ENCODE results near the gene CXXC5. TPM values are rescaled to one million over a fixed set of nuclear protein-coding genes. Genes with fewer than 3 reads are reported as not detected.

Gene CXXC5
- total RNA-seq, 1 donor from 2014 or later: 151 TPM

GRCh38 chr5:139630855-139631254 lies 17.3 kb upstream of the CXXC5 start:
- H3K4me1 ChIP-seq (ENCODE audit: insufficient read depth, low read length): peaks cover 9% of the 10 kb centered on the region
- H3K27ac ChIP-seq (ENCODE audit: low read depth, low read length): no peak overlapping the region
- no peak overlapping the region for H3K4me3 Mint-ChIP-seq (ENCODE audit: unreplicated experiment)
- peaks cover 11% of the 10 kb centered on the region for H3K36me3 Mint-ChIP-seq (ENCODE audit: low read depth, unreplicated experiment)
- peaks cover 11% of the 10 kb centered on the region for H4K20me1 ChIP-seq (ENCODE audit: insufficient read depth, low read length)
- no peak overlapping the region for H3K4me3 ChIP-seq (ENCODE audit: insufficient read depth, low read depth, low read length)
- peaks cover 18% of the 10 kb centered on the region for H3K4me1 Mint-ChIP-seq (ENCODE audit: low read depth, unreplicated experiment)
- no peaks in the 10 kb centered on the region for H3K27me3 Mint-ChIP-seq (ENCODE audit: low read depth, unreplicated experiment)
- H3K36me3 ChIP-seq (ENCODE audit: insufficient read depth, low read length): peaks cover 30% of the 10 kb centered on the region
- H2AFZ ChIP-seq (ENCODE audit: low read depth, low read length): no peak overlapping the region
- no peak for DNase-seq (ENCODE audit: low read depth)
- H3K9me3 ChIP-seq (ENCODE audit: insufficient read depth, low read depth, low read length): no peaks in the 10 kb centered on the region
- no peak overlapping the region for H3K9ac ChIP-seq (ENCODE audit: low read length)
- no peak overlapping the region for H3K4me2 ChIP-seq (ENCODE audit: low read length)
- H3K9me3 Mint-ChIP-seq (ENCODE audit: unreplicated experiment): no peaks in the 10 kb centered on the region
- no peaks in the 10 kb centered on the region for H3K27me3 ChIP-seq (ENCODE audit: insufficient read depth, low read length)
- TF ChIP-seq EZH2 (IDR thresholded peaks at IDR 0.05; ENCODE audit: insufficient read depth, low read length): no peak
- TF ChIP-seq, protein P1, sequence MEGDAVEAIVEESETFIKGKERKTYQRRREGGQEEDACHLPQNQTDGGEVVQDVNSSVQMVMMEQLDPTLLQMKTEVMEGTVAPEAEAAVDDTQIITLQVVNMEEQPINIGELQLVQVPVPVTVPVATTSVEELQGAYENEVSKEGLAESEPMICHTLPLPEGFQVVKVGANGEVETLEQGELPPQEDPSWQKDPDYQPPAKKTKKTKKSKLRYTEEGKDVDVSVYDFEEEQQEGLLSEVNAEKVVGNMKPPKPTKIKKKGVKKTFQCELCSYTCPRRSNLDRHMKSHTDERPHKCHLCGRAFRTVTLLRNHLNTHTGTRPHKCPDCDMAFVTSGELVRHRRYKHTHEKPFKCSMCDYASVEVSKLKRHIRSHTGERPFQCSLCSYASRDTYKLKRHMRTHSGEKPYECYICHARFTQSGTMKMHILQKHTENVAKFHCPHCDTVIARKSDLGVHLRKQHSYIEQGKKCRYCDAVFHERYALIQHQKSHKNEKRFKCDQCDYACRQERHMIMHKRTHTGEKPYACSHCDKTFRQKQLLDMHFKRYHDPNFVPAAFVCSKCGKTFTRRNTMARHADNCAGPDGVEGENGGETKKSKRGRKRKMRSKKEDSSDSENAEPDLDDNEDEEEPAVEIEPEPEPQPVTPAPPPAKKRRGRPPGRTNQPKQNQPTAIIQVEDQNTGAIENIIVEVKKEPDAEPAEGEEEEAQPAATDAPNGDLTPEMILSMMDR (IDR thresholded peaks at IDR 0.05; ENCODE audit: insufficient read depth, low read depth, low read length): no peak
- no peak for FAIRE-seq
- H3K27ac Mint-ChIP-seq (ENCODE audit: unreplicated experiment): peak overlapping the region; percentile 26
- no peaks in the 10 kb centered on the region for H3K79me2 ChIP-seq (ENCODE audit: insufficient read depth, low read length)

DNA sequence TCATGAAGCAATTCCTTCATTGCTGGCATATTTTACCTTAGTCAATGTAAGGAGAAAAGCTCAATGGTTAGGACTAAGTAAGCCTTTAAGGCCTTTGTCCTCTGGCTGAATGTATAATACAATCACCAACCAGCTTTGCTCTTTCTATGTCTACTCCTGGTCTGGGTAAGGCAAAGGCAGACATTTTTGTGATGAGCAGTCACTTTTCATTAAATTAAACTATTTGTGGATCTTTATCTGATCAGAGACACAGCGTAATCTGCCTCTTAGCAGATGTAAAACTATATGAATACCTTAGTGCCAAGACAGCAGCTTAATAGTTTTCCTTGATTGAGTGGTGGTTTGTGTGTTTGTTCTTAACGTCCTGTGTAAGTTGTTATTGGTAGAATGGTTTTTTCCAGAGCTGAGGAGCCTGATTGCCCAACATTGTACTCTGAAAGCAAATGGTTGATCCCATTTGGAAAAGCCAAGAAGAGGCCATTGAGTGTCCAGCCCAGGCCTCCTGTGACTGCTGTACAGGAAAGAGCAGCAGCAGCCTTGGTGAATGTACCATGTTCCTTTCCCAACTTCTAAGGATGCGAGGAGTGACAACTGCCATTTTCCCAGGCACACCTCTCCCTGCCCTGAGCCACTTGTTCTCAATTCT lies 16.5 kb upstream of the CXXC5 start:
- no peaks in the 10 kb centered on the region for H3K27me3 ChIP-seq (ENCODE audit: insufficient read depth, low read length)
- no peak overlapping the region for H3K4me3 Mint-ChIP-seq (ENCODE audit: unreplicated experiment)
- no peak overlapping the region for H3K9ac ChIP-seq (ENCODE audit: low read length)
- H3K36me3 ChIP-seq (ENCODE audit: insufficient read depth, low read length): peaks cover 25% of the 10 kb centered on the region
- H3K27me3 Mint-ChIP-seq (ENCODE audit: low read depth, unreplicated experiment): no peaks in the 10 kb centered on the region
- H2AFZ ChIP-seq (ENCODE audit: low read depth, low read length): no peak overlapping the region
- peaks cover 10% of the 10 kb centered on the region for H3K36me3 Mint-ChIP-seq (ENCODE audit: low read depth, unreplicated experiment)
- H3K27ac Mint-ChIP-seq (ENCODE audit: unreplicated experiment): no peak overlapping the region
- FAIRE-seq (no peak), DNase-seq (ENCODE audit: low read depth) (no peak)
- H3K9me3 Mint-ChIP-seq (ENCODE audit: unreplicated experiment): no peaks in the 10 kb centered on the region
- no peak overlapping the region for H3K4me3 ChIP-seq (ENCODE audit: insufficient read depth, low read depth, low read length)
- peaks cover 17% of the 10 kb centered on the region for H3K4me1 ChIP-seq (ENCODE audit: insufficient read depth, low read length)
- H4K20me1 ChIP-seq (ENCODE audit: insufficient read depth, low read length): peaks cover 11% of the 10 kb centered on the region
- no peak overlapping the region for H3K27ac ChIP-seq (ENCODE audit: low read depth, low read length)
- no peak for TF ChIP-seq EZH2 (IDR thresholded peaks at IDR 0.05; ENCODE audit: insufficient read depth, low read length)
- TF ChIP-seq, protein P1 (IDR thresholded peaks at IDR 0.05; ENCODE audit: insufficient read depth, low read depth, low read length): no peak
- H3K4me2 ChIP-seq (ENCODE audit: low read length): no peak overlapping the region
- H3K9me3 ChIP-seq (ENCODE audit: insufficient read depth, low read depth, low read length): no peaks in the 10 kb centered on the region
- H3K4me1 Mint-ChIP-seq (ENCODE audit: low read depth, unreplicated experiment): peaks cover 26% of the 10 kb centered on the region
- H3K79me2 ChIP-seq (ENCODE audit: insufficient read depth, low read length): no peaks in the 10 kb centered on the region

GRCh38 chr5:139633295-139634027 lies 14.7 kb upstream of the CXXC5 start:
- no peaks in the 10 kb centered on the region for H3K9me3 ChIP-seq (ENCODE audit: insufficient read depth, low read depth, low read length)
- peaks cover 10% of the 10 kb centered on the region for H3K36me3 ChIP-seq (ENCODE audit: insufficient read depth, low read length)
- no peak overlapping the region for H3K4me3 ChIP-seq (ENCODE audit: insufficient read depth, low read depth, low read length)
- H3K4me2 ChIP-seq (ENCODE audit: low read length): no peak overlapping the region
- Mint-ChIP-seq H3K36me3 (ENCODE audit: low read depth, unreplicated experiment) (peaks cover 8% of the 10 kb centered on the region), H3K27ac (ENCODE audit: unreplicated experiment) (peak overlapping the region; percentile 56), H3K27me3 (ENCODE audit: low read depth, unreplicated experiment) (no peaks in the 10 kb centered on the region), H3K4me1 (ENCODE audit: low read depth, unreplicated experiment) (peaks cover 33% of the 10 kb centered on the region), H3K4me3 (ENCODE audit: unreplicated experiment) (peak overlapping the region; percentile 66), H3K9me3 (ENCODE audit: unreplicated experiment) (no peaks in the 10 kb centered on the region)
- no peak overlapping the region for H3K27ac ChIP-seq (ENCODE audit: low read depth, low read length)
- H4K20me1 ChIP-seq (ENCODE audit: insufficient read depth, low read length): peaks cover 7% of the 10 kb centered on the region
- DNase-seq (ENCODE audit: low read depth) (no peak), FAIRE-seq (no peak)
- H3K9ac ChIP-seq (ENCODE audit: low read length): no peak overlapping the region
- H3K79me2 ChIP-seq (ENCODE audit: insufficient read depth, low read length): peaks cover 2% of the 10 kb centered on the region
- TF ChIP-seq, protein P1 (IDR thresholded peaks at IDR 0.05; ENCODE audit: insufficient read depth, low read depth, low read length): peak; percentile 98
- no peak for TF ChIP-seq EZH2 (IDR thresholded peaks at IDR 0.05; ENCODE audit: insufficient read depth, low read length)
- H3K4me1 ChIP-seq (ENCODE audit: insufficient read depth, low read length): peaks cover 34% of the 10 kb centered on the region
- H3K27me3 ChIP-seq (ENCODE audit: insufficient read depth, low read length): no peaks in the 10 kb centered on the region
- no peak overlapping the region for H2AFZ ChIP-seq (ENCODE audit: low read depth, low read length)
